ENCODE data around the gene CD81.

GRCh38 chr11:2342557-2342956 is 34.6 kb upstream of the CD81 start:
- TF ChIP-seq, protein P1, sequence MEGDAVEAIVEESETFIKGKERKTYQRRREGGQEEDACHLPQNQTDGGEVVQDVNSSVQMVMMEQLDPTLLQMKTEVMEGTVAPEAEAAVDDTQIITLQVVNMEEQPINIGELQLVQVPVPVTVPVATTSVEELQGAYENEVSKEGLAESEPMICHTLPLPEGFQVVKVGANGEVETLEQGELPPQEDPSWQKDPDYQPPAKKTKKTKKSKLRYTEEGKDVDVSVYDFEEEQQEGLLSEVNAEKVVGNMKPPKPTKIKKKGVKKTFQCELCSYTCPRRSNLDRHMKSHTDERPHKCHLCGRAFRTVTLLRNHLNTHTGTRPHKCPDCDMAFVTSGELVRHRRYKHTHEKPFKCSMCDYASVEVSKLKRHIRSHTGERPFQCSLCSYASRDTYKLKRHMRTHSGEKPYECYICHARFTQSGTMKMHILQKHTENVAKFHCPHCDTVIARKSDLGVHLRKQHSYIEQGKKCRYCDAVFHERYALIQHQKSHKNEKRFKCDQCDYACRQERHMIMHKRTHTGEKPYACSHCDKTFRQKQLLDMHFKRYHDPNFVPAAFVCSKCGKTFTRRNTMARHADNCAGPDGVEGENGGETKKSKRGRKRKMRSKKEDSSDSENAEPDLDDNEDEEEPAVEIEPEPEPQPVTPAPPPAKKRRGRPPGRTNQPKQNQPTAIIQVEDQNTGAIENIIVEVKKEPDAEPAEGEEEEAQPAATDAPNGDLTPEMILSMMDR (conservative IDR thresholded peaks at IDR 0.05 in 1 of 2, IDR thresholded peaks at IDR 0.05 in 1 of 2; ENCODE audit: low read depth in 1 of 2, low read length in 2 of 2) = no peak
- no peak for TF ChIP-seq EZH2 (IDR thresholded peaks at IDR 0.05; ENCODE audit: low read length, missing control alignments)
